GM06990 (cell line): ENCODE measurements around the gene MRPS22.

Experiments
- DNase-seq: peaks from one replicate; pipeline ENCODE4 v3.0.0-alpha.2; 2011; ENCODE audit not compliant: insufficient read length; ENCODE audit errors: extremely low read depth
- H3K27me3 ChIP-seq: replicated peaks from 2 replicates; pipeline ENCODE4 v1.6.0; 2011; ENCODE audit warnings: low read length; ENCODE audit not compliant: control insufficient read depth, insufficient read depth
- H3K36me3 ChIP-seq: 2 replicates; pipeline ENCODE4 v1.5.1; 2011; ENCODE audit warnings: low read length; ENCODE audit not compliant: control insufficient read depth, insufficient read depth
- H3K4me3 ChIP-seq: replicated peaks from 2 replicates; pipeline ENCODE4 v1.5.1; 2011; ENCODE audit warnings: low read depth, mild to moderate bottlenecking, control low read depth, low read length
- TF ChIP-seq, protein P1 (sequence below): IDR thresholded peaks from 2 replicates; pipeline ENCODE4 v1.5.1; 2011; ENCODE audit warnings: low read length, control low read depth, mild to moderate bottlenecking, inconsistent platforms; ENCODE audit not compliant: insufficient read depth, poor library complexity, severe bottlenecking

MRPS22 gene

DNA sequence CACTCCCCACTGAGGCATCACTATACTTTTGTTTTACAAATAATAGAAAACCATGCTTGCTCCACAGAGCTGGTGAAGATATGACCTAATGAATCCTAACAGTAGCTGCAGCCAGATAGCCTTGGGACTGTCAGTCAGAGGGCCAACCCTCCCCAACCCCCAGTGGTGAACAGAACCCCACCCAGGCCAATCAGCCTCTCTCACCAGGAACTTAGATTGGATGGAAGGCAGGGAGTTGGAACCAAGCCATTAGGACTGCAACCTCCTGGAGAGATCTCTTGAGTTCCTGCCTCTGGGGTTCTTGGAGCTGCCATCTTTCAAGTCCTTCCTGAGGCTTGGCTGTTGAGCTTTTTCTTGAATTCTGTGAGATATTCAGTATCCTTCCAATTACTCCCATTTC lies 3.0 kb upstream of the MRPS22 start:
- H3K36me3 ChIP-seq = no peaks in the 10 kb centered on the region
- no peak overlapping the region for H3K4me3 ChIP-seq
- no peaks in the 10 kb centered on the region for H3K27me3 ChIP-seq
- TF ChIP-seq, protein P1, sequence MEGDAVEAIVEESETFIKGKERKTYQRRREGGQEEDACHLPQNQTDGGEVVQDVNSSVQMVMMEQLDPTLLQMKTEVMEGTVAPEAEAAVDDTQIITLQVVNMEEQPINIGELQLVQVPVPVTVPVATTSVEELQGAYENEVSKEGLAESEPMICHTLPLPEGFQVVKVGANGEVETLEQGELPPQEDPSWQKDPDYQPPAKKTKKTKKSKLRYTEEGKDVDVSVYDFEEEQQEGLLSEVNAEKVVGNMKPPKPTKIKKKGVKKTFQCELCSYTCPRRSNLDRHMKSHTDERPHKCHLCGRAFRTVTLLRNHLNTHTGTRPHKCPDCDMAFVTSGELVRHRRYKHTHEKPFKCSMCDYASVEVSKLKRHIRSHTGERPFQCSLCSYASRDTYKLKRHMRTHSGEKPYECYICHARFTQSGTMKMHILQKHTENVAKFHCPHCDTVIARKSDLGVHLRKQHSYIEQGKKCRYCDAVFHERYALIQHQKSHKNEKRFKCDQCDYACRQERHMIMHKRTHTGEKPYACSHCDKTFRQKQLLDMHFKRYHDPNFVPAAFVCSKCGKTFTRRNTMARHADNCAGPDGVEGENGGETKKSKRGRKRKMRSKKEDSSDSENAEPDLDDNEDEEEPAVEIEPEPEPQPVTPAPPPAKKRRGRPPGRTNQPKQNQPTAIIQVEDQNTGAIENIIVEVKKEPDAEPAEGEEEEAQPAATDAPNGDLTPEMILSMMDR = no peak
- no peak for DNase-seq

DNA sequence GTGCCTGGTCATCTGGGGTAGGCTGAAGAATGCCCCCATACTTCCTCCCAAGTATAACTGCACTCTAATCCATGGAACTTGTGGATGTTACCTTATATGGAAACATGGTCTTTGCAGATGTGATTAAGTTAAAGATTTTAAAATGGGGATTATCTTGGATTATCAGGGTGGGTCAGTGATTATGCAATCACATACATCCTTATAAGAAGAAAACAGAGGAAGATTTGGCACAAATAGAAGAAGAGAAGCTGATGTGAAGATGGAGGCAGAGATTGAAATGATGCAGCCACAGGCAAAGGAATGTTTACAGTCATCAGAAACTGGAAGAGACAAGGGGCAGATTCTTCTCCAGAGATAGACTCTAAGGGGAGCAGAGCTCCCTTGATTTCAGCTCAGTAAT lies 1.8 kb upstream of the MRPS22 start:
- TF ChIP-seq, protein P1 = no peak
- H3K4me3 ChIP-seq = no peak overlapping the region

DNA sequence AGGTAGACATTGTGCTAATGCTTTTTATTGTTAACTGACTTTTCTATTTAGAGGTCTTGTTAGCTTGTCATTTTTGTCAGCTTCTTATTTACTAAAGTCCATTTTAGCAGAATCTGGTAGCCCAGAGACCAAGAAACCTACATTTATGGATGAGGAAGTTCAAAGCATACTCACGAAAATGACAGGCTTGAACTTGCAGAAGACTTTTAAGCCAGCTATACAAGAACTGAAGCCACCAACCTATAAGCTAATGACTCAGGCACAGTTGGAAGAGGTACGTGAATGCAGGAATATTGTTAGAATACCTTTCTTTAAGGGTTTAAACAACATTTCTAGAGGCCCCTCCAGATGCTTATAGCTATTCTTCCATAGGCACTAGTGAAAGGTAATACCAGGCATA lies 3.0 kb downstream of the MRPS22 start:
- TF ChIP-seq, protein P1 = no peak
- peaks cover 6% of the 10 kb centered on the region for H3K36me3 ChIP-seq

More for the DNA sequence above, 1.8 kb upstream of the MRPS22 start:
- H3K36me3 ChIP-seq = peaks cover under 1% of the 10 kb centered on the region; the same call in 1 of the 2 replicates
- DNase-seq = no peak
- no peaks in the 10 kb centered on the region for H3K27me3 ChIP-seq

GRCh38 chr3:139353920-139354556 lies 10.2 kb downstream of the MRPS22 start:
- Histone ChIP-seq H3K27me3 (no peaks in the 10 kb centered on the region), H3K4me3 (no peak overlapping the region), H3K36me3 (peaks cover 22% of the 10 kb centered on the region)
- TF ChIP-seq, protein P1 = peak; percentile 60
- no peak for DNase-seq

More for the DNA sequence above, 3.0 kb downstream of the MRPS22 start:
- H3K27me3 ChIP-seq = no peaks in the 10 kb centered on the region
- no peak for DNase-seq
- no peak overlapping the region for H3K4me3 ChIP-seq

DNA sequence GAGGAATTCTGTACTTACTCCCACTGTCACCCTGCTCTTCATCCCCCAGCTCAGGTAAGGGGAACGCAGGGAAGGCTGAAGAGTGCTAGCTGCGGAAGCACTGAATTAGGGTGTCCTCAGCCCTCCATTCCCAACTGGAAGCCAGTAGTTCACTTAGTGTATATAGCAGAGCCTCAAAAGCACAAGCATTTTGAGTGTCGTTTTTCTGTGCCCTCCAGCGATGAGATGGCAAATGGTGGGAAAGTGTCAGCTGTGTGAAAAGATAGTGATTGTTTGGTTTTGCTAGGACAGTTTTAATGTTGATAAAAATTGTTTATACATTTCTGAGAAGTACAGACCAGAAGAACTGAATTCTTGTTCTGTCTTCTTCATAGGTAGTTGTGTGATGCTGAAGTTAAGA lies 10.8 kb downstream of the MRPS22 start:
- TF ChIP-seq, protein P1 = no peak
- no peak overlapping the region for H3K4me3 ChIP-seq
- no peaks in the 10 kb centered on the region for H3K27me3 ChIP-seq
- peaks cover 24% of the 10 kb centered on the region for H3K36me3 ChIP-seq
- DNase-seq = no peak

- Histone ChIP-seq H3K27me3 (no peaks in the 10 kb centered on the region), H3K4me3 (no peak overlapping the region), H3K36me3 (peaks cover 24% of the 10 kb centered on the region)
- no peak for DNase-seq
- TF ChIP-seq, protein P1 = no peak
Measured at GRCh38 chr3:139355476-139355875, 11.7 kb downstream of the MRPS22 start.
